Measurements from ENCODE around the gene TRIM39. TPM values are rescaled to one million over a fixed set of nuclear protein-coding genes. Genes with fewer than 3 reads are reported as not detected.

TRIM39 gene
- total RNA-seq, 1 donor from 2014 or later = 11.2 TPM

Other genes starting within 250 kb of the TRIM39 start
- gene TRIM31, start 213.8 kb upstream of the TRIM39 start, total RNA-seq = not detected in 2 replicates
- not detected in 2 replicates for gene TRIM40, start 190.8 kb upstream of the TRIM39 start, total RNA-seq
- gene TRIM10, start 165.7 kb upstream of the TRIM39 start, total RNA-seq = 0.09 TPM in 1 of 2 replicates, not detected in the other
- 0.41 and 0.46 TPM in 2 replicates for gene TRIM15, start 163.4 kb upstream of the TRIM39 start, total RNA-seq
- gene TRIM26, start 113.5 kb upstream of the TRIM39 start, total RNA-seq = 49.9 and 51.5 TPM in 2 replicates
- 40.6 and 41.9 TPM in 2 replicates for gene RPP21, start 18.2 kb downstream of the TRIM39 start, total RNA-seq
- 358 and 360 TPM in 2 replicates for gene HLA-E, start 162.6 kb downstream of the TRIM39 start, total RNA-seq
- 79.8 and 88.2 TPM in 2 replicates for gene GNL1, start 229.6 kb downstream of the TRIM39 start, total RNA-seq
- gene PRR3, start 230.4 kb downstream of the TRIM39 start, total RNA-seq = 35.0 and 36.6 TPM in 2 replicates
- 102 and 112 TPM in 2 replicates for gene ABCF1, start 244.5 kb downstream of the TRIM39 start, total RNA-seq

Measured in activated T-helper 2 cell treated with anti-CD3 and anti-CD28 coated beads, Interferon-gamma antibody, Interleukin-2, Interleukin-4, amounts not matched to agents 10 μg/mL and 5 μg/mL and 100 μg/mL, durations not matched to agents 14 hours and 24 hours and 36 hours (primary cell).